Panc1 (cell line): ENCODE results near the gene OSBP2. TPM values are rescaled to one million over a fixed set of nuclear protein-coding genes. Genes with fewer than 3 reads are reported as not detected.

ENCODE experiments used
- ATAC-seq: fragments of 200-7000 bp; cut with Tn5 transposase; 2 replicates; pipeline ENCODE4 v1.9.1; 2020; ENCODE audit warnings: mild to moderate bottlenecking, moderate library complexity
- BruUV-seq: library from RNA; stranded (reverse); fragments of 400-500 nt; replicated peaks from 2 replicates; lab custom pipeline; 2021; lab: Mats Ljungman, UMichigan
- CTCF ChIA-PET: fragments of 300-600 bp; sonication (Branson Sonifier 250); formaldehyde crosslinking; loops from one replicate; lab custom pipeline; 2022; ENCODE audit warnings: antibody characterized with exemption; lab: Charles Lee
- POLR2A ChIA-PET: fragments of 300-600 bp; sonication (Branson Sonifier 250); formaldehyde crosslinking; loops from one replicate; lab custom pipeline; 2022; ENCODE audit warnings: antibody characterized with exemption; lab: Charles Lee
- DNase-seq: peaks from one replicate; pipeline ENCODE4 v3.0.0-alpha.2; 2010; ENCODE audit warnings: low read depth, low spot score
- H3K27ac ChIP-seq: 2 replicates; pipeline ENCODE4 v1.5.1; 2011; ENCODE audit warnings: mild to moderate bottlenecking, low read length, inconsistent platforms
- H3K27me3 ChIP-seq: fragments of 200-500 bp; sonication (Bioruptor generic); 2 replicates; pipeline ENCODE4 v1.6.0; 2014; ENCODE audit warnings: low read length, inconsistent platforms; ENCODE audit not compliant: control insufficient read depth, insufficient read depth
- H3K36me3 ChIP-seq: fragments of 200-500 bp; sonication (Bioruptor generic); 2 replicates; pipeline ENCODE4 v1.5.1; 2014; ENCODE audit warnings: inconsistent platforms, mild to moderate bottlenecking, low read length, moderate library complexity; ENCODE audit not compliant: control insufficient read depth, insufficient read depth
- H3K4me1 ChIP-seq: 2 replicates; pipeline ENCODE4 v1.5.1; 2011; ENCODE audit warnings: inconsistent platforms, mild to moderate bottlenecking, low read length, moderate library complexity; ENCODE audit not compliant: control insufficient read depth, insufficient read depth
- H3K4me3 ChIP-seq, 2 experiments: 2 replicates each; pipeline ENCODE4 v1.5.1; 2011 to 2012; ENCODE audit warnings: low read depth in 2 of 2, low read length in 2 of 2, mild to moderate bottlenecking in 2 of 2, inconsistent platforms in 1 of 2, moderate library complexity in 1 of 2
- H3K9me3 ChIP-seq: fragments of 200-500 bp; sonication (Bioruptor generic); 2 replicates; pipeline ENCODE4 v1.5.1; 2014; ENCODE audit warnings: low read depth, mild to moderate bottlenecking, inconsistent platforms, low read length, moderate library complexity; ENCODE audit not compliant: control insufficient read depth, insufficient read depth
- POLR2AphosphoS5 ChIP-seq: IDR thresholded peaks from 2 replicates; pipeline ENCODE4 v1.6.1; 2012; ENCODE audit warnings: mild to moderate bottlenecking, low read depth, low read length, moderate library complexity
- REST ChIP-seq, 2 experiments: IDR thresholded peaks; 2 replicates each; pipeline ENCODE4 v1.6.1; 2011 to 2012; ENCODE audit warnings: low read depth in 2 of 2, control low read depth in 1 of 2, low read length in 1 of 2, mild to moderate bottlenecking in 1 of 2, moderate library complexity in 1 of 2; ENCODE audit not compliant: insufficient read depth in 1 of 2
- SIN3A ChIP-seq: IDR thresholded peaks from 2 replicates; pipeline ENCODE4 v1.6.1; 2012; ENCODE audit warnings: low read depth, mild to moderate bottlenecking, low read length, moderate library complexity, borderline replicate concordance; ENCODE audit not compliant: insufficient read depth
- TCF7L2 ChIP-seq: IDR thresholded peaks from 2 replicates; pipeline ENCODE4 v1.6.1; 2011; ENCODE audit warnings: mild to moderate bottlenecking, low read depth, low read length, inconsistent platforms
- in situ Hi-C: cut with HindIII; loops from 2 replicates; pipeline ENCODE4 v1.10.0; 2016; ENCODE audit warnings: low sequenced_read_pairs, low pct_unique_long_range_greater_than_20kb
- intact Hi-C: fragments of 100-400 bp; cut with micrococcal nuclease; formaldehyde crosslinking; loops from one replicate; pipeline ENCODE4 v1.10.0; 2022; ENCODE audit not compliant: unreplicated experiment
- total RNA-seq: library from RNA; stranded (reverse); gene quantifications from one replicate; pipeline ENCODE4 v1.2.1, GENCODE V29; 2021; ENCODE audit not compliant: unreplicated experiment
- TF ChIP-seq, protein P1 (sequence below): fragments of 450-650 bp; IDR thresholded peaks from 2 replicates; pipeline ENCODE4 v1.5.1; 2017; ENCODE audit warnings: mild to moderate bottlenecking

OSBP2 gene
- total RNA-seq, 1 experiment from 2014 or later, result 4.7 TPM

DNA sequence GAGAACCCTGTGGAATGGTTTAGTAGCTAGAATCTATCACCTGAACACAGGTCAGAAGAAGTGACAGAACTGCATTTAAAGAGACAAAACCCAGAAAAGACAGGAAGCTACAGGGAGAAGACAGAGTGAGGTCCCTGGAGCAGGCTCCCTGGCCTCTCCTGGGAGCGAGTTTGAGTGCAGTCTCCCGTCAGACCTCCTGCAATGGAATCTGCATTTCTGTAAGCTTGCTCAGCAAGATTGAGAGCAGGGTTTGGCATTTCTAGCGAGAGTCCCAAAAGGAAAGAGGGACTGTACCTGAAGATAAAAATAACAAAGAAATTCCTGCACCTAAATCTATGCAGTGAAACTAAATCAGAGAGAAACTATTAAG is 199.7 kb downstream of the OSBP2 start:
- intact Hi-C loops (no loop called here), in situ Hi-C loops (no loop called here)
- ATAC-seq (no peak), DNase-seq (no peak)
- POLR2A ChIA-PET, result no interaction called here
- Histone ChIP-seq H3K27me3 (no peaks in the 10 kb centered on the region), H3K4me1 (no peaks in the 10 kb centered on the region), H3K36me3 (no peaks in the 10 kb centered on the region), H3K4me3 (no peak overlapping the region), H3K27ac (no peak overlapping the region), H3K9me3 (no peaks in the 10 kb centered on the region)
- TF ChIP-seq POLR2AphosphoS5 (no peak), TCF7L2 (no peak), REST (IDR thresholded peaks at IDR 0.05; ENCODE audit: insufficient read depth in 1 of 2, low read depth in 2 of 2, low read length in 1 of 2) (no peak), SIN3A (no peak)
- TF ChIP-seq, protein P1, sequence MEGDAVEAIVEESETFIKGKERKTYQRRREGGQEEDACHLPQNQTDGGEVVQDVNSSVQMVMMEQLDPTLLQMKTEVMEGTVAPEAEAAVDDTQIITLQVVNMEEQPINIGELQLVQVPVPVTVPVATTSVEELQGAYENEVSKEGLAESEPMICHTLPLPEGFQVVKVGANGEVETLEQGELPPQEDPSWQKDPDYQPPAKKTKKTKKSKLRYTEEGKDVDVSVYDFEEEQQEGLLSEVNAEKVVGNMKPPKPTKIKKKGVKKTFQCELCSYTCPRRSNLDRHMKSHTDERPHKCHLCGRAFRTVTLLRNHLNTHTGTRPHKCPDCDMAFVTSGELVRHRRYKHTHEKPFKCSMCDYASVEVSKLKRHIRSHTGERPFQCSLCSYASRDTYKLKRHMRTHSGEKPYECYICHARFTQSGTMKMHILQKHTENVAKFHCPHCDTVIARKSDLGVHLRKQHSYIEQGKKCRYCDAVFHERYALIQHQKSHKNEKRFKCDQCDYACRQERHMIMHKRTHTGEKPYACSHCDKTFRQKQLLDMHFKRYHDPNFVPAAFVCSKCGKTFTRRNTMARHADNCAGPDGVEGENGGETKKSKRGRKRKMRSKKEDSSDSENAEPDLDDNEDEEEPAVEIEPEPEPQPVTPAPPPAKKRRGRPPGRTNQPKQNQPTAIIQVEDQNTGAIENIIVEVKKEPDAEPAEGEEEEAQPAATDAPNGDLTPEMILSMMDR, result no peak
- CTCF ChIA-PET, result interaction anchor here (1.0 kb wide), 1 partner anchor 27 kb away, joined by 3 read pairs; no protein-coding TSS in a partner anchor
- no TSS peak for BruUV-seq

DNA sequence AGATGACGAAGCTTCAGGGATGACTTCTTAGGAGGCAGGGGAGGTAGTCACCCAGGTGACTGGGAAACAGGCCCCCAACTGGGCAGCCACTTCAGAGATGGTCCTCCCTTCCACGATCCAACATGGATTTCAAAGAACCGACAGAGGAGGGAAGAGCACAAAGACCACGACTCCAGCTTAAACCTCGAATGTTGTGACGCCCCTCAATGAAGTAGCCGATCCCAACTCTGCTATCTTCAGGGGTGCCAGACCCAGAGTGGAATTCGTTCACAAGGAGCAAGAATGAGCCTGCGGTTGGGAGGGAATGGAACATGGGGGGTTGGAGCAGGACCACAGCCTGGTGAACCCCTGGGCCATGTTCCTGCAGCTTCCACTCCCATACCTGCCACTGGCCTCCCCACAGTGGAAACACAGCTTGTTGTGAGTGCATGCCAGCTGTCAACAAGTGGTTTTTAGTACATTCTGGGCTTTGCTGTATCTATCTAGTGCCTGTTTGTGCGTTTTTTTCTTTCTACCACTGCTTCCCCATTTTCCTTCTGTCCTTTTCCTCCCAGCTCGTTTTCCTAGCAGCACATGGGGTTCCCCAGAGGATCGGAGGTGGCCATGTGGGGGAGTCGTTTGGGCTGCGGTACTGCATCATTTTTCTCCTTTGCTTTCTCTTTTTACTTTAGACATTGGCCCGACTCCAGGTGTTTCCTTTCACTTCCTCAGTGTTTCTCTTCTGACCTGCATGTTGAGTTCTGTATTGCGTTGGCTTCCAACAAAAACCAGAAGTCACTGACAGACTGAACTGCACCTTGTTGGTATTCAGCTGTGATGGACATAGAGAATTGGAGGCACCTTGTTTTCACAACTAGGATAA is 208.1 kb downstream of the OSBP2 start:
- ChIA-PET CTCF (no interaction called here), POLR2A (no interaction called here)
- Histone ChIP-seq H3K9me3 (no peaks in the 10 kb centered on the region), H3K4me1 (no peaks in the 10 kb centered on the region), H3K4me3 (no peak overlapping the region), H3K27me3 (no peaks in the 10 kb centered on the region), H3K27ac (no peak overlapping the region), H3K36me3 (no peaks in the 10 kb centered on the region; the same call in 1 of the 2 replicates)
- BruUV-seq, result no TSS peak
- DNase-seq (no peak), ATAC-seq (no peak)
- TF ChIP-seq SIN3A, result no peak
- TF ChIP-seq, protein P1, result no peak
- no peak for TF ChIP-seq TCF7L2
- no peak for TF ChIP-seq REST (IDR thresholded peaks at IDR 0.05; ENCODE audit: insufficient read depth in 1 of 2, low read depth in 2 of 2, low read length in 1 of 2)
- TF ChIP-seq POLR2AphosphoS5, result no peak
- intact Hi-C loops (no loop called here), in situ Hi-C loops (no loop called here)
